Skin epidermis (tissue), 12 donors: ENCODE results near the gene COL20A1.

Source experiments
- H3K27ac ChIP-seq, 21 experiments: fragments of 200-600 bp; sonication (generic) in 11 of 21; one replicate each; pipeline ENCODE4 v1.5.0; 2020; ENCODE audit warnings: mild to moderate bottlenecking in 3 of 21, inconsistent platforms in 2 of 21, moderate library complexity in 2 of 21
- H3K4me3 ChIP-seq, 7 experiments: fragments of 200-600 bp; sonication (generic) in 2 of 7; one replicate each; pipeline ENCODE4 v1.5.0; 2020; ENCODE audit warnings: inconsistent platforms in 2 of 7, mild to moderate bottlenecking in 2 of 7, moderate library complexity in 1 of 7

Gene COL20A1

GRCh38 chr20:63354636-63355350 lies 61.8 kb downstream of the COL20A1 start:
- Histone ChIP-seq H3K27ac (no peak overlapping the region), H3K4me3 (no peak overlapping the region)

DNA sequence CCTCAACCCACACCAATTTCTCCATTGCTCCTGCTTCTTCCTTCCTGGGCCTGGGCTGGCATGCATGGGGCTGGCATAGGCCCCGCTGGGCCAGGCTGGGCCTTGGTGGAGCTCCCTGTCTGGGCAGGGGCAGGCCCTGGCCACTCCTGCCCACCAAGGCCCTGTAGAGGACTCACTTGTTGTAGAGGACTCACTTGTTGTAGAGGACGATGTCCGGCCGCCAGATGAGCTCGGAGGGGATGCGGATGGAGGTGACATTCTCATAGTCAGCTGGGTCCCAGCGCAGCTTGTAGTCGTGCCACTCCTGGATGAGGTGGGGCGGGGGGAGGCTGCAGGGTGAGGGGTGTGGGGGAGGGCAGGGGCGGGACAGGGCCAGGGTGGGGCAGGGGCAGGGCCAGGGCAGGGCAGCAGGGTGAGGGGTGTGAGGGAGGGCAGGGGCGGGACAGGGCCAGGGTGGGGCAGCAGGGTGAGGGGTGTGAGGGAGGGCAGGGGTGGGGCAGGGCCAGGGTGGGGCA lies 62.9 kb downstream of the COL20A1 start:
- H3K4me3 ChIP-seq, result no peak overlapping the region
- no peak overlapping the region for H3K27ac ChIP-seq

DNA sequence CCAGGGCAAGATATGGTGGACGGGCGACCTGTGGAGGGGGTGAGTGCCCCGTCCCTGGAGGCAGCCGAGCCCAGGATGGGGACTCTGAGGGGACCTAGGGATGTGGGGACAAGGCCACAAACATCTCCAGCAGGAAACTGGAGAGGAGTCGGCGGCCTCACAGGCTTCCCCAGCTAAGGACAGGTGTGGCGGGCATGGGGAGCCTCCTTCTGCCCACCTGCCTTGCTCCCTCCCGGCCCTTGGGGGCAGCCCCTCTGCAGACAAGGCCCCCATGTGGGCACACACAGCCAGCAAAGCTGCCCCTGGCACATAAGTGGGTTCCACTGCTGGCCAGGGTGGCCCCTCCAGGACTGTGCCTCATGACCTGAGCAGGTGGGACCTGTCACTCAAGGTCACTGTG lies 63.5 kb downstream of the COL20A1 start:
- H3K4me3 ChIP-seq, result no peak overlapping the region
- H3K27ac ChIP-seq, result no peak overlapping the region

- no peak overlapping the region for H3K4me3 ChIP-seq
- no peak overlapping the region for H3K27ac ChIP-seq
Measured at GRCh38 chr20:63356931-63357879, 64.2 kb downstream of the COL20A1 start.

GRCh38 chr20:63357921-63358905 lies 65.2 kb downstream of the COL20A1 start:
- H3K27ac ChIP-seq, result no peak overlapping the region
- no peak overlapping the region for H3K4me3 ChIP-seq

- Histone ChIP-seq H3K4me3 (no peak overlapping the region), H3K27ac (no peak overlapping the region)
Measured at GRCh38 chr20:63359164-63359934, 66.4 kb downstream of the COL20A1 start.

GRCh38 chr20:63359937-63360849 lies 67.2 kb downstream of the COL20A1 start:
- no peak overlapping the region for H3K4me3 ChIP-seq
- H3K27ac ChIP-seq, result no peak overlapping the region

GRCh38 chr20:63360850-63361518 lies 68.0 kb downstream of the COL20A1 start, which contains the start of gene CHRNA4:
Gene CHRNA4 (minus strand): TSS chr20:63361349. CDS start chr20:63361165, 184 bp downstream.
- Histone ChIP-seq H3K4me3 (no peak within 1 kb of the TSS), H3K27ac (no peak within 1 kb of the TSS)

GRCh38 chr20:63361519-63362435 lies 68.8 kb downstream of the COL20A1 start:
- no peak overlapping the region for H3K4me3 ChIP-seq
- H3K27ac ChIP-seq, result no peak overlapping the region

GRCh38 chr20:63362436-63363009 lies 69.5 kb downstream of the COL20A1 start:
- H3K27ac ChIP-seq, result no peak overlapping the region
- H3K4me3 ChIP-seq, result no peak overlapping the region

DNA sequence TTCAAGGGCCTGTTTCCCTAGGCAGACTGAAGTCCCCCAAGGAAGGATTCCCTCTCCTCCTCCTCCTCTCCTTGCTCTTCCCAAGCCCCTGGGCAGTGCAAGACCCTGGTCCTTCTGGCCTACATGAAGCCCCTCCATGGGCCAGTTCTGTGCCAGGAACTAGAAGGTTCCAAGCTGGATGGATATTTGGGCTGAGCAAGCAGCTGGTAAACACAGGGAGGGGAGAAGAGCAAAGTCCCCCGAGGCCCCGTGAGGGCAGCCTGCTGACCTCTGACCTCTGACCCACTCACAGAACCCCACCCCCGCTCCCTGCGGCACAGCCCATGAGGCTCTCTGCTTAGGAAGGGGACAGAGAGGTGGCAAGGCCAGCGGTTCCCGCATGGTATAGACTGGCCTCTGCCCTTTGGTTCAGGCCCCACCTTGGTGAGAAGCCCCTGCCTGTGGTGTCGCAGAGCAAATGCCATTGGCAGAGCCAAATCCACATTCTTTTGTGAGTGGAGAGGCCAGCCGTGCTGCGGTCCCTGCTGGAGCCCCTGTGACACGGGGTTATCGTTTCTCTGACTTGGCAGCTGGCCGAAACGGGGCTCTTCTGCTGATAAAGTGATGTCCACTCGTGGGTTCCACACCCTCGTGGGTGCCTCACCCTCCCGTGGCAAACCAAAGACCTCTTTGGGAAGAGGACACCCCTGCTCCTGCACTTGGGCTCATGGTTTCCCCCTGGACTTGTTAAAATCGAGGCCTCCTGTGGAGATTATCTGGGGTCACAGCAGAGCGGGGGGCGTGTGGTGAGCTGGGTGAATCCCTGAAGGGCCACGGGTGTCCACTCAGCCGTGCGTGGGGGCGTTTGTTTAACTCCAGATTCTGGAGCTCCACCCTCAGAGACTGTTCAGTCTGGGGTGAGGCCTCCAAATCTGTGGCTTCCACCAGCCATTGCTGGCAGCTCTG lies 70.3 kb downstream of the COL20A1 start:
- no peak overlapping the region for H3K27ac ChIP-seq
- no peak overlapping the region for H3K4me3 ChIP-seq

DNA sequence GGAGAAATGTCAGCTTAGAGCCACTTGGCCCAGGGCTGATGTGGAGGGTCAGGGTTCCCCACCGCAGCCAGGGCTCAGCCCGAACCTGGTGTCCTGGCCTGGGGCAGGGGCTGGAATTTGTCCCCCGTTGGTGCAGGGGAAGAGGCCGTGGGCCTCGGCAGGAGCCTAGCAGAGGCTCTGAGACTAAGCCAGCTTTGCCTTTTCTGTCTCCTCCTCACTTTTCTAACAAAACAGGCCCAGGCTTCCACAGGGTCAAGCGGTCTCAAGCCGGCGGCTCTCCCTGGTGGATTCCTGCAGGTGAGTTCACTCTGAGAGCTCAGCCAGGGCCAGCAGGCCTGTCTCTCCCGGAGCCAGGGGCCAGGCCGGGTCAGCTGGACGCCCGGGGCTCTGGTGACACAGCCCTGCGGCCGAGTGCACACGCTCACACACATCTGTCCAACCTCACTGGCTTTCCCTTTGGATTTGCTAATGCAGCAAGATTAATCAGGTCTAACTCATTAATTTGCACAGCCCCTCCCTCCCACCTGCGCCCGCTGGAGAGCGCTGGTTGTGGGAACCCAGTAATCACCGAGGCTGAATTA lies 71.1 kb downstream of the COL20A1 start:
- Histone ChIP-seq H3K4me3 (no peak overlapping the region), H3K27ac (no peak overlapping the region)

DNA sequence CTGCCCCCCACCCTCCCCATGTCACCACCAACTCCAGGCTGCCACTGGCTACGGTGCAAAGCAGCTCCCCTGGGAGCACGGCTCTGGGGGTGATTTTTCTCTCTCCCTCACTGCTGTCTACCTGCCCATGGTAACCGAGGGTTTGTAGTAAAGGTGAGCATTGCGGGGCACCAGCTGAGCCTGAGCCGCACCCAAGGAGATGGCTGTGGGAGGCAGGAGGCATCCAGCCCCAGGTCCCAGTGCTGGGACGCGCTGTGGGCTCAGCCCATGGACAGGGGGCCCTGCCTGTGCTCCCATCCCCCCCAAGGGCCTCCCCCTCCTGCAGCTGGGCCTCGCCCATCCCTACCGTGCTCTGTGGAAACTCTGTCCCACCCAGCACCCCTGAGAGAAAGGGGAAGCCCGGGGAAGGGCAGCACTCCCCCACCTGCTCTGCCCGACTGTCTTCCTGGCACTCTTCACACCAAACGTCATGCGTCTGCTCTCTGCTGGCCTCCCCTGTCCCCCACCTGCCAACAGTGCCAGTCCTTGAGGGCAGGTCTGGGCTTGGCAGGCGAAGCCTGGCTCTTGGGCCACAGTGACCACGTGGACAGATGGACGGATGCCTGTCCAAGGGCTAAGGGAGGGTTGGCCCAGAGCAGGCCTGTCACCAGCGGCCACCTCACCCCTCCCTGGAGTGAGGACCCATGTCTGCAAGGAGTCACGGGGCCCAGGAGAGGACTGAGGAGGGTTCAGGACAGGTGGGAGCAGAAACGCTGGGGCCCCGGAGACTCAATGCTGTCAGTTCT lies 72.0 kb downstream of the COL20A1 start:
- no peak overlapping the region for H3K27ac ChIP-seq
- no peak overlapping the region for H3K4me3 ChIP-seq
